OCI-LY7 (cell line): Measurements from ENCODE around the gene TOMM5.

Experiments used
- EZH2phosphoT487 ChIP-seq: fragments of 200-600 bp; sonication (generic); IDR thresholded peaks from 2 replicates; pipeline ENCODE4 v1.6.1; 2018; ENCODE audit warnings: low read depth, borderline replicate concordance, mild to moderate bottlenecking, mixed run types, antibody characterized with exemption, low read length, moderate library complexity, mixed read lengths
- TF ChIP-seq, protein P1 (sequence below): fragments of 200-600 bp; sonication (generic); conservative IDR thresholded peaks from 2 replicates; pipeline ENCODE4 v1.5.1; 2014; ENCODE audit warnings: mild to moderate bottlenecking, antibody characterized with exemption, low read length, moderate library complexity, mixed read lengths

- TF ChIP-seq, protein P1, sequence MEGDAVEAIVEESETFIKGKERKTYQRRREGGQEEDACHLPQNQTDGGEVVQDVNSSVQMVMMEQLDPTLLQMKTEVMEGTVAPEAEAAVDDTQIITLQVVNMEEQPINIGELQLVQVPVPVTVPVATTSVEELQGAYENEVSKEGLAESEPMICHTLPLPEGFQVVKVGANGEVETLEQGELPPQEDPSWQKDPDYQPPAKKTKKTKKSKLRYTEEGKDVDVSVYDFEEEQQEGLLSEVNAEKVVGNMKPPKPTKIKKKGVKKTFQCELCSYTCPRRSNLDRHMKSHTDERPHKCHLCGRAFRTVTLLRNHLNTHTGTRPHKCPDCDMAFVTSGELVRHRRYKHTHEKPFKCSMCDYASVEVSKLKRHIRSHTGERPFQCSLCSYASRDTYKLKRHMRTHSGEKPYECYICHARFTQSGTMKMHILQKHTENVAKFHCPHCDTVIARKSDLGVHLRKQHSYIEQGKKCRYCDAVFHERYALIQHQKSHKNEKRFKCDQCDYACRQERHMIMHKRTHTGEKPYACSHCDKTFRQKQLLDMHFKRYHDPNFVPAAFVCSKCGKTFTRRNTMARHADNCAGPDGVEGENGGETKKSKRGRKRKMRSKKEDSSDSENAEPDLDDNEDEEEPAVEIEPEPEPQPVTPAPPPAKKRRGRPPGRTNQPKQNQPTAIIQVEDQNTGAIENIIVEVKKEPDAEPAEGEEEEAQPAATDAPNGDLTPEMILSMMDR = no peak
- no peak for TF ChIP-seq EZH2phosphoT487
Measured at GRCh38 chr9:37554318-37554717, 38.1 kb downstream of the TOMM5 start.
